GM10266 (cell line): ENCODE data around the gene SNX22.
"Not testable (repeated sequence)": the region's sequence is repeated elsewhere in the genome, so short reads cannot be mapped to it uniquely, and the experiment has no call there.

ENCODE experiments used
- DNase-seq: peaks from one replicate; pipeline ENCODE4 v3.0.0; 2012; ENCODE audit errors: extremely low spot score
- TF ChIP-seq, protein P1 (sequence below): IDR thresholded peaks from 2 replicates; pipeline ENCODE4 v1.5.1; 2012; ENCODE audit warnings: mild to moderate bottlenecking, low read depth; ENCODE audit not compliant: control insufficient read depth, insufficient read depth; ENCODE audit errors: missing control alignments

The SNX22 gene

GRCh38 chr15:64112073-64112772 is 39.3 kb upstream of the SNX22 start:
- DNase-seq: no peak
- TF ChIP-seq, protein P1, sequence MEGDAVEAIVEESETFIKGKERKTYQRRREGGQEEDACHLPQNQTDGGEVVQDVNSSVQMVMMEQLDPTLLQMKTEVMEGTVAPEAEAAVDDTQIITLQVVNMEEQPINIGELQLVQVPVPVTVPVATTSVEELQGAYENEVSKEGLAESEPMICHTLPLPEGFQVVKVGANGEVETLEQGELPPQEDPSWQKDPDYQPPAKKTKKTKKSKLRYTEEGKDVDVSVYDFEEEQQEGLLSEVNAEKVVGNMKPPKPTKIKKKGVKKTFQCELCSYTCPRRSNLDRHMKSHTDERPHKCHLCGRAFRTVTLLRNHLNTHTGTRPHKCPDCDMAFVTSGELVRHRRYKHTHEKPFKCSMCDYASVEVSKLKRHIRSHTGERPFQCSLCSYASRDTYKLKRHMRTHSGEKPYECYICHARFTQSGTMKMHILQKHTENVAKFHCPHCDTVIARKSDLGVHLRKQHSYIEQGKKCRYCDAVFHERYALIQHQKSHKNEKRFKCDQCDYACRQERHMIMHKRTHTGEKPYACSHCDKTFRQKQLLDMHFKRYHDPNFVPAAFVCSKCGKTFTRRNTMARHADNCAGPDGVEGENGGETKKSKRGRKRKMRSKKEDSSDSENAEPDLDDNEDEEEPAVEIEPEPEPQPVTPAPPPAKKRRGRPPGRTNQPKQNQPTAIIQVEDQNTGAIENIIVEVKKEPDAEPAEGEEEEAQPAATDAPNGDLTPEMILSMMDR: no peak

- no peak for DNase-seq
- TF ChIP-seq, protein P1: no peak
These were observed 38.6 kb upstream of the SNX22 start for GRCh38 chr15:64112904-64113303.

DNA sequence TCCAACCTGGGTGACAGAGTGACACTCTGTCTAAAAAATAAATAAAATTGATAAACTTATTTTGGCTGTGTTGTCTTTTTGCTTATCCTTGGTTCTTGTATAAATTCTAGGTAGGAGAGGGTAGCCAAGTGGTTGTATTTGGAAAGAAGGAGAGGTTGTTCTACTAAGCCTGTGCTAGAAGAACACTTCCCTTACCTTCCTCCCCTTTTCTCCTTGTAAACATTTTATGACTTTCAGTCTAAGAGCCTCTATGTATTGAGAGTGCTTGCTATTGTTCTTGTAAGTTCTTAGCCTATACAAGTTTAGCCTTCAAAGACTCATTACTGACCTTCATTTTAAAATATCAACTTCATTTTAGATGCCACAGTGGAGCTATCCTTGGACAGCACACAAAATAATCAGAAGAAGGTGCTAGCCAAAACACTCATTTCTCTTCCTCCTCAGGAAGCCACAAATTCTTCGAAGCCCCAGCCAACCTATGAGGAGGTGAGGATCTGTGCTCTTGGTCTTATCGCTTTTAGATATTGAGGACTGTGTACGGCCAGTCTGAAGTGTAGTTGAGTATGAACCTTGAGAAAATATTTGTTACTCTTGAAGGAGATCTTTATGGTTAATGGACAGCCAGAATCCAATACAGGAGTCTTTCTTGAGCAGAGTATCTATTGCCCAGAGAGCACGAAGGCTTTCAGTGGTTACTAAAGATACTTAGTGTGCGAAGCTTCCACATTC is 33.6 kb upstream of the SNX22 start:
- no peak for DNase-seq
- TF ChIP-seq, protein P1: no peak

DNA sequence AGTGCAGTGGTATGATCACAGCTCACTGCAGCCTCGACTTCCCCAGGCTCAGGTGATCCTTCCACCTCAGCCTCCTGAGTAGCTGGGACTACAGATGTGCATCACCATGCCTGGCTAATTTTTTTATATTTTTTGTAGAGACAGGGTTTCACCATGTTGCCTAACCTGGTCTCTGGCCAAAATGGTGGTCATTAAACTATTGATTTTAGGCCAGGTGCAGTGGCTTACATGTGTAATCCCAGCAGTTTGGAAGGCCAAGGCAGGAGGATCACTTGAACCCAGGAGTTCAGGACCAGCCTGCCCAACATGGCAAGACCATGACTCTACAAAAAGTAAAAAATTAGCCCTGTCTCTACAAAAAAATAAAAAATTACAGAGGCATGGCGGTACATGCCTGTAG is 31.2 kb upstream of the SNX22 start:
- not testable (repeated sequence) for DNase-seq

DNA sequence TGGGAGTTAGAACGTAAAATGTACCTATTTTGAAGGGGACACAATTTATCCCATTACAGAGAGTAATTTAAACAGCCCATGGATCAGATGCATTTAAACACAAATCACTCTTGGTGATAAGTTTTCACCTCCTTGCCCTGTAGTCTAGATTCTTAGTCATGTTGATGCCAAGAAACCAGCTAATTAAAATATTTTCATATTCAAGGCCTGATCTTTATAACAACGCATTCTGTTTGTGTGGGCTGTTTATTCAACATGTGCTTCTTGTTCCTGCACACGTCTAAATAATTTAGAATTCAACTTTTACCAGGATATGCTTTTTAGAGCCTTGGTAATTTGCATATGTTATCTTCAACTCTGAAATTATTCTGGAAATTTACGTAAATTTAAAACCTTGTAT is 29.9 kb upstream of the SNX22 start:
- DNase-seq: no peak
- TF ChIP-seq, protein P1: no peak

DNA sequence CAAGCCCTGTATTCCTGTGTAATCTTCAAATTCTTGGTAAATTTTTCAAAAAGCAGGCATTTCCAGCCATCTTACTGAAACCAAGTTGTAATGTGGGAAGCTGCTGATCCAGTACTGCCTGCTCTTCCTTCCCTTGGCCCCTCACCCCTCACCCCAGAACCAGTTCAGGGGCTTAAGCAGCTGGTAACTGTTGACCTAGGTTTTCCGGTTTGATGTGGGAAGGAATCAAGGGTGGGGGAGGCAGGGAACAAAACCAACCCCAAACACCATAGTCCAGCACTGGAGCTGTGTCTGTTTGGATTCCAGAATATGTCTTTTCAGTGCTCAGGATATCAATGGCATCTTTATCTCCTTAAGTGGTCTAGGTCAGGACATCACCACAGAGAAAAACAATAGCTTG is 29.1 kb upstream of the SNX22 start:
- DNase-seq: no peak
- TF ChIP-seq, protein P1: no peak

DNA sequence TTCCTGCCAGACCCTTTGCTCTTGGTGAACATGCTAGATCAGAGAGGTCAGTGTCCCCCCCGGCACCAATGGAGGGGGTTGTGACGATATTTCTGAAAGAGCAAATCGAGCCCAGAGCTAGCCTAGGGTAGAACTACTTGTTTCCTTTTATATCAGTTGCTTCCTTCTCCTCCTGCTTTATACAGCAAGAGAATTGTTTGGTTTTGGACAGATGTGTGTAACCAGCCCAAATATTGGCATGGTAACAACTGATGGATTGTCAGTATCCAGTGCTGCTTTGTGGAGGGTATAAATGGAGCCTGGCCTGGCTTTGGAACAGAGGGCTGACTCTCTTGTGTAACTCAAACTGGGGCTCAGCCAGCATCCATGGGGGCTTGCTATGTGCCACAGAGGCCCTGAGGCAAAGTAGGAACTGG is 28.6 kb upstream of the SNX22 start:
- no peak for DNase-seq
- TF ChIP-seq, protein P1: no peak
